Tracheal epithelial cell (primary cell): ENCODE results near the gene CBLN2. TPM values are rescaled to one million over a fixed set of nuclear protein-coding genes. Genes with fewer than 3 reads are reported as not detected.

Experiments
- total RNA-seq: library from RNA; depleted of rRNA; stranded (reverse); fragments of >200 nt; gene quantifications from 2 replicates; pipeline ENCODE4 v1.2.1, GENCODE V29; 2014

CBLN2 gene
- total RNA-seq = not detected in 2 replicates

GRCh38 chr18:72544092-72544886 is at the start of gene CBLN2:
Gene CBLN2, minus strand, starts transcription at chr18:72544342. Its CDS starts 2,182 bp downstream, at chr18:72542160.

